GM18499 (cell line): ENCODE measurements around the gene SLC6A8.
"Not testable (repeated sequence)": the region's sequence is repeated elsewhere in the genome, so short reads cannot be mapped to it uniquely, and the experiment has no call there.

Source experiments
- ATAC-seq: cut with Tn5 transposase; IDR thresholded peaks from one replicate; pipeline ENCODE4 v1.9.1; 2021; ENCODE audit warnings: moderate number of reproducible peaks; ENCODE audit not compliant: insufficient read depth, unreplicated experiment

SLC6A8 gene

GRCh38 chrX:153670748-153671588 lies 16.8 kb upstream of the SLC6A8 start:
- no peak for ATAC-seq

GRCh38 chrX:153671589-153672530 lies 15.9 kb upstream of the SLC6A8 start:
- ATAC-seq, result no peak

GRCh38 chrX:153672531-153673427 lies 14.9 kb upstream of the SLC6A8 start:
- no peak for ATAC-seq

- ATAC-seq, result no peak
Observed at GRCh38 chrX:153673428-153674218, 14.1 kb upstream of the SLC6A8 start, which contains the start of gene PNCK. Gene PNCK, minus strand, starts transcription at chrX:153673813. Its CDS starts 737 bp downstream, at chrX:153673076.

- ATAC-seq, result no peak
Observed at GRCh38 chrX:153674219-153674851, 13.4 kb upstream of the SLC6A8 start.

- no peak for ATAC-seq
Observed at GRCh38 chrX:153681175-153681574, 6.6 kb upstream of the SLC6A8 start.

- not testable (repeated sequence) for ATAC-seq
Observed at GRCh38 chrX:153683486-153683885, 4.2 kb upstream of the SLC6A8 start.

GRCh38 chrX:153684467-153685155 lies 3.1 kb upstream of the SLC6A8 start:
- no peak for ATAC-seq

- no peak for ATAC-seq
Observed at GRCh38 chrX:153685156-153685536, 2.6 kb upstream of the SLC6A8 start.

GRCh38 chrX:153685751-153686696 lies 1.7 kb upstream of the SLC6A8 start:
- ATAC-seq, result no peak

GRCh38 chrX:153686711-153687110 lies 1.0 kb upstream of the SLC6A8 start:
- ATAC-seq, result no peak

GRCh38 chrX:153688071-153688470 lies 345 bp downstream of the SLC6A8 start:
- ATAC-seq, result no peak

GRCh38 chrX:153688506-153688905 lies 780 bp downstream of the SLC6A8 start:
- no peak for ATAC-seq

- ATAC-seq, result no peak
Observed at GRCh38 chrX:153688911-153689590, 1.3 kb downstream of the SLC6A8 start.

GRCh38 chrX:153689654-153690465 lies 2.1 kb downstream of the SLC6A8 start:
- ATAC-seq, result no peak

GRCh38 chrX:153690466-153690865 lies 2.7 kb downstream of the SLC6A8 start:
- ATAC-seq, result no peak
